PC-9 (cell line): ENCODE data around the gene RPL22.

ENCODE experiments used
- EZH2 ChIP-seq: fragments of 200-600 bp; sonication (generic); IDR thresholded peaks from 2 replicates; pipeline ENCODE4 v1.8.0; 2017; ENCODE audit warnings: antibody characterized with exemption, low read depth
- TF ChIP-seq, protein P1 (sequence below): fragments of 200-600 bp; sonication (generic); conservative IDR thresholded peaks from 2 replicates; pipeline ENCODE4 v1.6.1; 2017; ENCODE audit warnings: mixed run types, antibody characterized with exemption, mild to moderate bottlenecking, moderate library complexity

DNA sequence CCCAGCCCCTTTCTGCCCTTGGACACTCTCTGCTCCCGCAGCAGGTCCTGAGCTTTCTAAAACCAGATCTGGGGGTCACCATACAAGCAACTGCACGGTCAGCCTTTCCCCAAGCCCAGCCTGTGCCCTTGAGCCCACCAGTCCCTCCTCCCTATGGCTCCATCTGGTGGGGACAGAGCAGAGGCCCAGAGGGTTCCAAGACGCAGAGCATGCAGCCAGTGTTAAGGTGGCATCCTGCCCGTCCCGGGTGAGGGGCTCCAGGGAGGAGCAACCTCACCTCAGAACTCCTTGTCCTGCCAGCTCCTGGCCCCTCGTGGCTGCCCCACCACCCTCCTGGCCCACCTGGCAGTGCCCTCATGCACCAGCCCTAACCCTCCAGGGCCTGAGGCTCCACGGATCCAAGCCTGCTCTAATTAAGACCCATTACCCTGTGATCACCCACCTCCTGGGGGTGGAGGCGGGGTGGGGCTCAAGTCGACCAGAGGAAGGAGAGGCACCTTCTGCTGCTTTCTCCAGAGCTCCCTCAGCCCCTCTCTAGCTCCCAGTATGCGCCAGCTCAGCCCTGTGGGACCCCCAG is 27.8 kb downstream of the RPL22 start:
- TF ChIP-seq, protein P1, sequence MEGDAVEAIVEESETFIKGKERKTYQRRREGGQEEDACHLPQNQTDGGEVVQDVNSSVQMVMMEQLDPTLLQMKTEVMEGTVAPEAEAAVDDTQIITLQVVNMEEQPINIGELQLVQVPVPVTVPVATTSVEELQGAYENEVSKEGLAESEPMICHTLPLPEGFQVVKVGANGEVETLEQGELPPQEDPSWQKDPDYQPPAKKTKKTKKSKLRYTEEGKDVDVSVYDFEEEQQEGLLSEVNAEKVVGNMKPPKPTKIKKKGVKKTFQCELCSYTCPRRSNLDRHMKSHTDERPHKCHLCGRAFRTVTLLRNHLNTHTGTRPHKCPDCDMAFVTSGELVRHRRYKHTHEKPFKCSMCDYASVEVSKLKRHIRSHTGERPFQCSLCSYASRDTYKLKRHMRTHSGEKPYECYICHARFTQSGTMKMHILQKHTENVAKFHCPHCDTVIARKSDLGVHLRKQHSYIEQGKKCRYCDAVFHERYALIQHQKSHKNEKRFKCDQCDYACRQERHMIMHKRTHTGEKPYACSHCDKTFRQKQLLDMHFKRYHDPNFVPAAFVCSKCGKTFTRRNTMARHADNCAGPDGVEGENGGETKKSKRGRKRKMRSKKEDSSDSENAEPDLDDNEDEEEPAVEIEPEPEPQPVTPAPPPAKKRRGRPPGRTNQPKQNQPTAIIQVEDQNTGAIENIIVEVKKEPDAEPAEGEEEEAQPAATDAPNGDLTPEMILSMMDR = peak; percentile 39; the same call in 1 of the 2 replicates
- TF ChIP-seq EZH2 = no peak
